IMR-90 (cell line): Measurements from ENCODE around the gene TBC1D22A. TPM values are rescaled to one million over a fixed set of nuclear protein-coding genes. Genes with fewer than 3 reads are reported as not detected.

Source experiments
- ATAC-seq: fragments of 200-7000 bp; cut with Tn5 transposase; 2 replicates; pipeline ENCODE4 v1.9.1; 2020; ENCODE audit warnings: low read depth, mild to moderate bottlenecking, moderate library complexity
- BruUV-seq: library from RNA; stranded (reverse); fragments of 400-500 nt; replicated peaks from 2 replicates; lab custom pipeline; 2021; lab: Mats Ljungman, UMichigan
- CTCF ChIA-PET: fragments of 300-600 bp; formaldehyde crosslinking; extraction: SDS; loops from one replicate; lab custom pipeline; 2021; ENCODE audit warnings: antibody characterized with exemption; lab: Yijun Ruan, JAX
- POLR2A ChIA-PET: fragments of 300-600 bp; sonication (Branson Sonifier 250); formaldehyde crosslinking; loops from one replicate; lab custom pipeline; 2022; ENCODE audit warnings: antibody characterized with exemption; ENCODE audit not compliant: unreplicated experiment; lab: Charles Lee
- DNase-seq: peaks from one replicate; pipeline ENCODE4 v3.0.0; 2013
- H2AFZ ChIP-seq: replicated peaks from 2 replicates; pipeline ENCODE3; 2013; ENCODE audit warnings: low read length, mild to moderate bottlenecking; ENCODE audit not compliant: poor library complexity
- H2AK5ac ChIP-seq: 2 replicates; pipeline ENCODE4 v1.6.1; 2013; ENCODE audit warnings: low read depth, low read length, inconsistent platforms
- H2AK9ac ChIP-seq: replicated peaks from 2 replicates; pipeline ENCODE3; 2013; ENCODE audit warnings: mild to moderate bottlenecking, low read depth, low read length, moderate library complexity; ENCODE audit not compliant: poor library complexity
- H2BK120ac ChIP-seq: 2 replicates; pipeline ENCODE4 v1.6.1; 2013; ENCODE audit warnings: low read depth, low read length, inconsistent platforms
- H2BK15ac ChIP-seq: 3 replicates; pipeline ENCODE4 v1.6.1; 2013; ENCODE audit warnings: low read depth, low read length, inconsistent platforms
- H2BK20ac ChIP-seq: 2 replicates; pipeline ENCODE4 v1.6.1; 2013; ENCODE audit warnings: low read depth, mild to moderate bottlenecking, inconsistent platforms, low read length, moderate library complexity
- H2BK5ac ChIP-seq: 2 replicates; pipeline ENCODE4 v1.6.1; 2013; ENCODE audit warnings: mild to moderate bottlenecking, low read depth, low read length, inconsistent platforms; ENCODE audit not compliant: poor library complexity, severe bottlenecking
- H3K14ac ChIP-seq: replicated peaks from 2 replicates; pipeline ENCODE4 v1.6.1; 2013; ENCODE audit warnings: low read depth, low read length, inconsistent platforms
- H3K18ac ChIP-seq: 2 replicates; pipeline ENCODE4 v1.6.1; 2013; ENCODE audit warnings: low read depth, low read length, control low read depth
- H3K23ac ChIP-seq: 2 replicates; pipeline ENCODE4 v1.6.1; 2013; ENCODE audit warnings: low read depth, low read length, inconsistent platforms
- H3K27ac ChIP-seq: 2 replicates; pipeline ENCODE4 v1.5.1; 2013; ENCODE audit warnings: mild to moderate bottlenecking, control low read depth, low read length; ENCODE audit not compliant: insufficient read depth
- H3K27me3 ChIP-seq: 2 replicates; pipeline ENCODE4 v1.6.1; 2013; ENCODE audit warnings: low read length; ENCODE audit not compliant: control insufficient read depth, insufficient read depth
- H3K36me3 ChIP-seq: 2 replicates; pipeline ENCODE4 v1.6.1; 2013; ENCODE audit warnings: low read length, mixed read lengths; ENCODE audit not compliant: control insufficient read depth, insufficient read depth
- H3K4ac ChIP-seq: 2 replicates; pipeline ENCODE4 v1.6.1; 2013; ENCODE audit warnings: low read depth, low read length, inconsistent platforms
- H3K4me1 ChIP-seq: 2 replicates; pipeline ENCODE4 v1.6.1; 2013; ENCODE audit warnings: low read length, mixed read lengths; ENCODE audit not compliant: control insufficient read depth, insufficient read depth
- H3K4me2 ChIP-seq: 2 replicates; pipeline ENCODE4 v1.6.1; 2013; ENCODE audit warnings: low read depth, mild to moderate bottlenecking, control low read depth, low read length, moderate library complexity
- H3K4me3 ChIP-seq: 2 replicates; pipeline ENCODE4 v1.5.1; 2013; ENCODE audit warnings: low read depth, mild to moderate bottlenecking, control low read depth, low read length, moderate library complexity; ENCODE audit not compliant: insufficient read depth
- H3K56ac ChIP-seq: 2 replicates; pipeline ENCODE4 v1.6.1; 2013; ENCODE audit warnings: low read length, inconsistent platforms; ENCODE audit not compliant: insufficient read depth; ENCODE audit errors: extremely low read depth
- H3K79me1 ChIP-seq, 2 experiments: 2 replicates each; pipeline ENCODE4 v1.6.1; 2013; ENCODE audit warnings: low read length in 2 of 2, inconsistent platforms in 1 of 2, low read depth in 1 of 2
- H3K9ac ChIP-seq: 2 replicates; pipeline ENCODE4 v1.6.1; 2013; ENCODE audit warnings: low read depth, low read length, control low read depth
- H3K9me1 ChIP-seq: 2 replicates; pipeline ENCODE4 v1.6.1; 2013; ENCODE audit warnings: low read length, inconsistent platforms; ENCODE audit not compliant: insufficient read depth
- H3K9me3 ChIP-seq: 2 replicates; pipeline ENCODE4 v1.6.1; 2013; ENCODE audit warnings: low read length; ENCODE audit not compliant: control insufficient read depth, insufficient read depth
- H4K20me1 ChIP-seq: 2 replicates; pipeline ENCODE4 v1.6.1; 2013; ENCODE audit warnings: low read length, inconsistent platforms; ENCODE audit not compliant: insufficient read depth
- H4K5ac ChIP-seq: 2 replicates; pipeline ENCODE4 v1.6.1; 2013; ENCODE audit warnings: mild to moderate bottlenecking, low read depth, low read length, control low read depth
- H4K8ac ChIP-seq, 2 experiments: 2 replicates each; pipeline ENCODE4 v1.6.1; 2013; ENCODE audit warnings: low read depth in 2 of 2, low read length in 2 of 2, control low read depth in 1 of 2, inconsistent platforms in 1 of 2
- H4K91ac ChIP-seq: 2 replicates; pipeline ENCODE4 v1.6.1; 2013; ENCODE audit warnings: low read depth, low read length, inconsistent platforms; ENCODE audit not compliant: insufficient read depth
- BHLHE40 ChIP-seq: fragments of 150-350 bp; IDR thresholded peaks from 2 replicates; pipeline ENCODE4 v1.6.1; 2016; ENCODE audit warnings: mild to moderate bottlenecking, low read depth, low read length
- CEBPB ChIP-seq: IDR thresholded peaks from 2 replicates; pipeline ENCODE4 v1.6.1; 2012; ENCODE audit warnings: low read depth, low read length, improper control_type of control experiment
- FOS ChIP-seq: fragments of 150-350 bp; IDR thresholded peaks from 2 replicates; pipeline ENCODE4 v1.6.1; 2016; ENCODE audit warnings: low read depth, low read length
- MAFK ChIP-seq: IDR thresholded peaks from 2 replicates; pipeline ENCODE4 v1.6.1; 2012; ENCODE audit warnings: low read depth, low read length, improper control_type of control experiment
- MXI1 ChIP-seq: IDR thresholded peaks from 2 replicates; pipeline ENCODE4 v1.6.1; 2012; ENCODE audit warnings: low read depth, mild to moderate bottlenecking, low read length, moderate library complexity, borderline replicate concordance
- WGBS, 2 experiments: methylation state at CpG; one replicate each; pipeline versions ENCODE4 v1.1.5 to v1.1.7; 2013; ENCODE audit warnings: missing lambda C conversion rate in 2 of 2; ENCODE audit not compliant: insufficient read length in 1 of 2; ENCODE audit errors: extremely low coverage in 2 of 2; 5-methylcytosine and 5-hydroxymethylcytosine counted together
- dilution Hi-C: fragments of 300-500 bp; cut with HindIII; formaldehyde crosslinking; loops from one replicate; pipeline ENCODE4 v1.14.3; 2018; ENCODE audit warnings: low sequenced_read_pairs; ENCODE audit not compliant: unreplicated experiment
- in situ Hi-C: fragments of 300-500 bp; cut with MboI; formaldehyde crosslinking; loops from 3 replicates; pipeline ENCODE4 v1.14.3; 2019; ENCODE audit warnings: low sequenced_read_pairs, inconsistent platforms, mixed read lengths
- intact Hi-C: fragments of 100-400 bp; cut with micrococcal nuclease; formaldehyde crosslinking; loops from 2 replicates; pipeline ENCODE4 v1.10.0; 2022
- polyA plus RNA-seq, 3 experiments: library from polyadenylated mRNA; depleted of rRNA; stranded (reverse); fragments of >200 nt; gene quantifications; 2 replicates each; pipeline ENCODE4 v1.2.3, GENCODE V29; 2012; ENCODE audit warnings: low replicate concordance in 1 of 3
- total RNA-seq: library from RNA; depleted of rRNA; stranded (reverse); fragments of >200 nt; gene quantifications from 2 replicates; pipeline ENCODE4 v1.2.3, GENCODE V29; 2012

The TBC1D22A gene
- total and polyA plus RNA-seq, 2 of the 4 experiments (the other 2 are of a cell fraction), result 9.0 to 16.7 TPM

DNA sequence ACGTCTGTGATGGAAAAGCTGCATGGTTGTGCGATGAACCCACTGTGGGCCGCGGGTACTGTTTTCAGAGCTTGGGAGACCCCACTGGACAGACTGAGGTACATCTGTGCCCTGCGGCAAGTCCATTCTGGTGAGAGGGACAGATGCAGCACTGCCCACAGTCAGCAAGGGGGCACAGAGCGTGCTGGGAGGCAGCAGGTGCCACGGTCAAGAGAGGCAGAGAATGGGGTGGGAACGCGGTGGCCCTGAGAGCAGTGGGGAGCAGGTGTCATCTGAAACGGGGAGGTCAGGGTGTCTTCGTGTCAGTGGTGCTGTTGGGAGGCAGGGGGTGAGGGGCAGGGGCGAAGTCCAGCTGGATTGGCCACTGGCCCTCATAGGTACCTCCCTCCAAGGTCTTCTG, 32.0 kb downstream of the TBC1D22A start:
- Histone ChIP-seq H3K9me3 (no peaks in the 10 kb centered on the region), H2BK120ac (no peak overlapping the region), H3K9ac (no peak overlapping the region), H4K91ac (no peak overlapping the region), H4K20me1 (peaks cover 12% of the 10 kb centered on the region), H2BK15ac (no peak overlapping the region), H3K9me1 (peaks cover 8% of the 10 kb centered on the region), H2AK9ac (no peak overlapping the region), H3K4ac (no peak overlapping the region), H3K23ac (no peak overlapping the region), H3K36me3 (peaks cover 30% of the 10 kb centered on the region), H2BK5ac (no peak overlapping the region), H4K8ac (no peak overlapping the region), H4K5ac (no peak overlapping the region), H3K4me2 (no peak overlapping the region), H3K14ac (no peak overlapping the region), H3K56ac (no peak overlapping the region), H3K27me3 (no peaks in the 10 kb centered on the region), H3K18ac (no peak overlapping the region), H2BK20ac (no peak overlapping the region), H3K4me3 (no peak overlapping the region), H3K4me1 (peaks cover 12% of the 10 kb centered on the region), H3K27ac (no peak overlapping the region), H2AFZ (no peak overlapping the region), H2AK5ac (no peak overlapping the region), H3K79me1 (peaks cover 16 to 56% of the 10 kb centered on the region in 2 experiments)
- POLR2A ChIA-PET, result no interaction called here
- no TSS peak for BruUV-seq
- CTCF ChIA-PET, result no interaction called here
- ATAC-seq (no peak), DNase-seq (no peak)
- TF ChIP-seq BHLHE40, result no peak
- TF ChIP-seq FOS, result no peak
- TF ChIP-seq MXI1, result no peak
- TF ChIP-seq MAFK, result no peak
- no peak for TF ChIP-seq CEBPB
- dilution Hi-C loops, result no loop called here
- in situ Hi-C loops, result no loop called here
- 96% methylated on average over 6 of the region's 12 CpGs; no CpG with 5 or more reads in 1 of the 2 experiments for WGBS, 2 experiments
- intact Hi-C loops, result loop anchor here (10.0 kb wide), 1 partner anchor 170 kb away; no protein-coding TSS in a partner anchor
